HepG2 (cell line): ENCODE data around the gene ETS1. TPM values are rescaled to one million over a fixed set of nuclear protein-coding genes. Genes with fewer than 3 reads are reported as not detected.

ENCODE experiments used
- ATAC-seq: fragments of 200-7000 bp; cut with Tn5 transposase; 3 replicates; pipeline ENCODE4 v1.9.1; 2020; ENCODE audit warnings: mild to moderate bottlenecking, moderate library complexity
- BruUV-seq: library from RNA; stranded (reverse); fragments of 400-500 nt; replicated peaks from 2 replicates; lab custom pipeline; 2021; lab: Mats Ljungman, UMichigan
- CTCF ChIA-PET: fragments of 300-600 bp; formaldehyde crosslinking; extraction: SDS; loops from one replicate; lab custom pipeline; 2021; ENCODE audit warnings: low total read pairs, inconsistent platforms, low intra/inter-chr PET ratio; lab: Yijun Ruan, JAX
- POLR2A ChIA-PET: fragments of 350-600 bp; sonication (Branson Sonifier 250); formaldehyde crosslinking; loops from one replicate; lab custom pipeline; 2020; ENCODE audit warnings: antibody characterized with exemption, inconsistent platforms; lab: Yijun Ruan, JAX
- DNase-seq: peaks from one replicate; pipeline ENCODE4 v3.0.0-alpha.2; 2015; ENCODE audit warnings: low spot score
- FAIRE-seq: peaks from 3 replicates; lab custom pipeline; 2011; peaks lifted over from hg19 to GRCh38; lab: Jason Lieb, UNC
- H2AFZ ChIP-seq: one replicate; pipeline ENCODE4 v1.6.1; 2011; ENCODE audit warnings: low read length, inconsistent platforms
- H3K27ac ChIP-seq: fragments of 300-600 bp; 3 replicates; pipeline ENCODE4 v1.8.0; 2011; ENCODE audit warnings: mixed run types, mild to moderate bottlenecking, mixed read lengths, low read length, inconsistent platforms; ENCODE audit not compliant: insufficient read depth; ENCODE audit errors: extremely low read length
- H3K27me3 ChIP-seq, 2 experiments: fragments of 200-600 bp in 1 of 2; 2 replicates in 1 of 2; 3 replicates in 1 of 2; pipeline versions ENCODE4 v1.6.0 to v1.8.0; 2011; ENCODE audit warnings: low read length in 2 of 2, mild to moderate bottlenecking in 2 of 2, moderate library complexity in 2 of 2, inconsistent platforms in 1 of 2; ENCODE audit not compliant: insufficient read depth in 2 of 2, control insufficient read depth in 1 of 2
- H3K36me3 ChIP-seq, 2 experiments: fragments of 200-600 bp in 1 of 2; replicated peaks in 1 of 2; 2 replicates in 1 of 2; 3 replicates in 1 of 2; pipeline versions ENCODE4 v1.5.1 to v1.8.0; 2011; ENCODE audit warnings: low read length in 2 of 2, inconsistent platforms in 1 of 2; ENCODE audit not compliant: insufficient read depth in 2 of 2, control insufficient read depth in 1 of 2
- H3K4me1 ChIP-seq: 2 replicates; pipeline ENCODE4 v1.5.1; 2012; ENCODE audit warnings: low read length, inconsistent platforms; ENCODE audit not compliant: insufficient read depth
- H3K4me2 ChIP-seq: 2 replicates; pipeline ENCODE4 v1.6.0; 2011; ENCODE audit warnings: low read depth, low read length, inconsistent platforms
- H3K4me3 ChIP-seq, 3 experiments: fragments of 200-600 bp in 1 of 3; sonication (generic), shearing (Covaris generic) in 1 of 3; replicated peaks in 1 of 3; 2 replicates each; pipeline ENCODE4 v1.5.1; 2011 to 2016; ENCODE audit warnings: low read length in 3 of 3, inconsistent platforms in 2 of 3, low read depth in 2 of 3, mild to moderate bottlenecking in 2 of 3, control low read depth in 1 of 3, mixed read lengths in 1 of 3; ENCODE audit not compliant: insufficient read depth in 1 of 3
- H3K79me2 ChIP-seq: one replicate; pipeline ENCODE4 v1.6.1; 2011; ENCODE audit warnings: low read length, inconsistent platforms; ENCODE audit not compliant: insufficient read depth
- H3K9ac ChIP-seq: 2 replicates; pipeline ENCODE4 v1.6.0; 2011; ENCODE audit warnings: mild to moderate bottlenecking, low read depth, low read length, inconsistent platforms; ENCODE audit not compliant: insufficient read depth
- H3K9me3 ChIP-seq: 2 replicates; pipeline ENCODE4 v1.5.1; 2012; ENCODE audit warnings: mild to moderate bottlenecking, low read length
- H4K20me1 ChIP-seq: 2 replicates; pipeline ENCODE4 v1.6.0; 2011; ENCODE audit warnings: inconsistent platforms, mild to moderate bottlenecking, low read length, moderate library complexity; ENCODE audit not compliant: insufficient read depth
- BRD4 ChIP-seq: sonication (generic); formaldehyde crosslinking; IDR thresholded peaks from 2 replicates; pipeline ENCODE4 v1.4.0; 2020; ENCODE audit warnings: missing genetic modification reagents
- DDIT3 ChIP-seq: sonication (generic); formaldehyde crosslinking; IDR thresholded peaks from 2 replicates; pipeline ENCODE4 v1.4.0; 2020; ENCODE audit warnings: mild to moderate bottlenecking, missing genetic modification reagents
- KLF13 ChIP-seq: sonication (generic); formaldehyde crosslinking; IDR thresholded peaks from 2 replicates; pipeline ENCODE4 v1.4.0; 2020; ENCODE audit warnings: mild to moderate bottlenecking, missing genetic modification reagents
- MBD4 ChIP-seq: IDR thresholded peaks from 2 replicates; pipeline ENCODE4 v1.6.1; 2012; ENCODE audit warnings: low read length, inconsistent platforms, borderline replicate concordance
- RFX5 ChIP-seq: IDR thresholded peaks from 2 replicates; pipeline ENCODE4 v1.6.1; 2011; ENCODE audit warnings: low read depth, low read length, improper control_type of control experiment
- SKI ChIP-seq: fragments of 450-650 bp; IDR thresholded peaks from one replicate; pipeline ENCODE4 v1.6.1; 2018; ENCODE audit warnings: mild to moderate bottlenecking; ENCODE audit not compliant: partially characterized antibody
- SOX5 ChIP-seq: IDR thresholded peaks from 2 replicates; pipeline ENCODE4 v1.6.1; 2016; ENCODE audit warnings: borderline replicate concordance
- SSRP1 ChIP-seq: IDR thresholded peaks from 2 replicates; pipeline ENCODE4 v1.6.1; 2016; ENCODE audit warnings: control low read depth
- ZBTB21 ChIP-seq: sonication (generic); formaldehyde crosslinking; IDR thresholded peaks from 2 replicates; pipeline ENCODE4 v1.4.0; 2020; ENCODE audit warnings: missing genetic modification reagents
- ZFP36L2 ChIP-seq: sonication (generic); formaldehyde crosslinking; IDR thresholded peaks from 2 replicates; pipeline ENCODE4 v1.4.0; 2020; ENCODE audit warnings: missing genetic modification reagents
- ZNF383 ChIP-seq: sonication (generic); formaldehyde crosslinking; IDR thresholded peaks from 2 replicates; pipeline ENCODE4 v1.4.0; 2020; ENCODE audit warnings: missing genetic modification reagents, mild to moderate bottlenecking, borderline replicate concordance
- ZNF431 ChIP-seq: sonication (generic); formaldehyde crosslinking; IDR thresholded peaks from 2 replicates; pipeline ENCODE4 v1.9.0; 2022; ENCODE audit warnings: missing genetic modification reagents, low read depth, mild to moderate bottlenecking, borderline replicate concordance
- ZSCAN12 ChIP-seq: sonication (generic); formaldehyde crosslinking; IDR thresholded peaks from 2 replicates; pipeline ENCODE4 v1.9.0; 2021; ENCODE audit warnings: mild to moderate bottlenecking, missing genetic modification reagents
- whole genome bisulfite sequencing: methylation state at CpG from one replicate; pipeline ENCODE4 v1.1.6; 2017; ENCODE audit warnings: low lambda C conversion rate; 5-methylcytosine and 5-hydroxymethylcytosine counted together
- in situ Hi-C: cut with HindIII; loops from 2 replicates; pipeline ENCODE4 v1.10.0; 2017; ENCODE audit warnings: low pct_unique_long_range_greater_than_20kb; ENCODE audit not compliant: extremely low pct_ligation_motif_present
- intact Hi-C: fragments of 100-400 bp; cut with micrococcal nuclease; formaldehyde crosslinking; loops from one replicate; pipeline ENCODE4 v1.10.0; 2022; ENCODE audit not compliant: unreplicated experiment
- polyA plus RNA-seq, 8 experiments: library from polyadenylated mRNA; depleted of rRNA in 3 of 8; stranded (reverse) in 7 of 8; unstranded in 1 of 8; fragments of >200 nt; fragmentation: Illumina TruSeq in 4 of 8; extraction: Trizol in 4 of 8; gene quantifications; 2 replicates each; pipeline versions ENCODE4 v1.2.1 to v1.2.3, GENCODE V29; 2011 to 2016; ENCODE audit warnings: low read depth in 4 of 8, missing spikeins in 1 of 8, mixed read lengths in 1 of 8; ENCODE audit not compliant: insufficient read depth in 1 of 8
- total RNA-seq, 5 experiments: library from RNA; depleted of rRNA; stranded (reverse); fragments of >200 nt; fragmentation: Illumina TruSeq; extraction: Trizol; gene quantifications; 2 replicates each; pipeline ENCODE4 v1.2.3, GENCODE V29; 2016; ENCODE audit warnings: low read depth in 1 of 5
- TF ChIP-seq, protein P1 (sequence below): sonication (generic); formaldehyde crosslinking; IDR thresholded peaks from 2 replicates; pipeline ENCODE4 v1.5.0; 2020; ENCODE audit warnings: mild to moderate bottlenecking, missing genetic modification reagents

ETS1 gene
- total and polyA plus RNA-seq, 2 of the 13 experiments (the other 11 are each of a cell fraction or from before 2014, with no cell fraction given), result 0.18 to 0.34 TPM

- in situ Hi-C loops, result no loop called here
- Histone ChIP-seq H3K36me3 (no peaks in the 10 kb centered on the region), H4K20me1 (no peaks in the 10 kb centered on the region)
- no peak for TF ChIP-seq ZFP36L2 (CRISPR knock-in tag)
- TF ChIP-seq ZNF383, result no peak
- no peak for TF ChIP-seq SOX5 (CRISPR knock-in tag)
- no peak for TF ChIP-seq KLF13 (CRISPR knock-in tag)
- no peak for TF ChIP-seq MBD4
- no peak for TF ChIP-seq RFX5
- TF ChIP-seq SKI, result no peak
- no peak for TF ChIP-seq ZSCAN12 (CRISPR knock-in tag)
- no peak for TF ChIP-seq ZBTB21 (CRISPR knock-in tag)
- TF ChIP-seq, all 625 proteins: peak for 0
- no peaks in the 10 kb centered on the region for H3K9me3 ChIP-seq
- ATAC-seq (no peak), FAIRE-seq (no peak), DNase-seq (no peak)
- POLR2A ChIA-PET, result no interaction called here
- intact Hi-C loops, result no loop called here
- CTCF ChIA-PET, result no interaction called here
- H3K4me2 ChIP-seq, result no peak overlapping the region
- H3K4me3 ChIP-seq, result no peak overlapping the region
- H3K27me3 ChIP-seq, result peaks cover 0 to 5% of the 10 kb centered on the region in 2 experiments; a peak in 3 of 5 replicates
- BruUV-seq, result no TSS peak
- H2AFZ ChIP-seq, result no peak overlapping the region
- peaks cover 3% of the 10 kb centered on the region for H3K4me1 ChIP-seq
- no peaks in the 10 kb centered on the region for H3K79me2 ChIP-seq
- H3K9ac ChIP-seq, result no peak overlapping the region
- 21% methylated on average over 5 of the region's 5 CpGs for WGBS
- H3K27ac ChIP-seq, result no peak overlapping the region
Measured at GRCh38 chr11:128517451-128518230, 69.7 kb downstream of the ETS1 start.

- Histone ChIP-seq H3K4me3 (no peak overlapping the region), H3K4me1 (no peaks in the 10 kb centered on the region), H3K79me2 (no peaks in the 10 kb centered on the region), H3K9ac (no peak overlapping the region), H3K36me3 (no peaks in the 10 kb centered on the region), H3K4me2 (no peak overlapping the region), H3K27ac (no peak overlapping the region), H3K27me3 (0 out of 5 replicates have a peak, but pooled peaks cover 0 to 2% of the 10 kb centered on the region in 2 experiments), H3K9me3 (no peaks in the 10 kb centered on the region), H4K20me1 (no peaks in the 10 kb centered on the region), H2AFZ (no peak overlapping the region)
- in situ Hi-C loops, result no loop called here
- ChIA-PET CTCF (no interaction called here), POLR2A (no interaction called here)
- ATAC-seq (no peak), DNase-seq (no peak), FAIRE-seq (no peak)
- intact Hi-C loops, result no loop called here
- no TSS peak for BruUV-seq
- WGBS, result 16% methylated on average over 3 of the region's 4 CpGs
- TF ChIP-seq, protein P1, sequence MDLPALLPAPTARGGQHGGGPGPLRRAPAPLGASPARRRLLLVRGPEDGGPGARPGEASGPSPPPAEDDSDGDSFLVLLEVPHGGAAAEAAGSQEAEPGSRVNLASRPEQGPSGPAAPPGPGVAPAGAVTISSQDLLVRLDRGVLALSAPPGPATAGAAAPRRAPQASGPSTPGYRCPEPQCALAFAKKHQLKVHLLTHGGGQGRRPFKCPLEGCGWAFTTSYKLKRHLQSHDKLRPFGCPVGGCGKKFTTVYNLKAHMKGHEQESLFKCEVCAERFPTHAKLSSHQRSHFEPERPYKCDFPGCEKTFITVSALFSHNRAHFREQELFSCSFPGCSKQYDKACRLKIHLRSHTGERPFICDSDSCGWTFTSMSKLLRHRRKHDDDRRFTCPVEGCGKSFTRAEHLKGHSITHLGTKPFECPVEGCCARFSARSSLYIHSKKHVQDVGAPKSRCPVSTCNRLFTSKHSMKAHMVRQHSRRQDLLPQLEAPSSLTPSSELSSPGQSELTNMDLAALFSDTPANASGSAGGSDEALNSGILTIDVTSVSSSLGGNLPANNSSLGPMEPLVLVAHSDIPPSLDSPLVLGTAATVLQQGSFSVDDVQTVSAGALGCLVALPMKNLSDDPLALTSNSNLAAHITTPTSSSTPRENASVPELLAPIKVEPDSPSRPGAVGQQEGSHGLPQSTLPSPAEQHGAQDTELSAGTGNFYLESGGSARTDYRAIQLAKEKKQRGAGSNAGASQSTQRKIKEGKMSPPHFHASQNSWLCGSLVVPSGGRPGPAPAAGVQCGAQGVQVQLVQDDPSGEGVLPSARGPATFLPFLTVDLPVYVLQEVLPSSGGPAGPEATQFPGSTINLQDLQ (CRISPR knock-in tag), result no peak
- TF ChIP-seq SSRP1 (CRISPR knock-in tag) (no peak), DDIT3 (no peak), BRD4 (CRISPR knock-in tag) (no peak), ZNF431 (CRISPR knock-in tag) (no peak)
Measured at GRCh38 chr11:128516886-128517285, 70.5 kb downstream of the ETS1 start.
